Ascending aorta (tissue), 2 donors: Measurements from ENCODE around the gene QSOX2. TPM values are rescaled to one million over a fixed set of nuclear protein-coding genes. Genes with fewer than 3 reads are reported as not detected.

Source experiments
- DNase-seq, 2 donors: peaks; one replicate each; pipeline ENCODE4 v3.0.0-alpha.2; 2019; ENCODE audit warnings: low spot score in 2 of 2
- H3K27ac ChIP-seq, 2 donors: fragments of 200-600 bp; sonication (generic); one replicate each; pipeline ENCODE4 v1.5.1; 2016 to 2017; ENCODE audit warnings: mild to moderate bottlenecking in 1 of 2
- H3K27me3 ChIP-seq: fragments of 200-600 bp; sonication (generic); one replicate; pipeline ENCODE4 v1.5.1; 2017
- H3K36me3 ChIP-seq, 2 donors: fragments of 200-600 bp; sonication (generic); one replicate each; pipeline ENCODE4 v1.5.1; 2016
- H3K4me1 ChIP-seq, 2 donors: fragments of 200-600 bp; sonication (generic); one replicate each; pipeline ENCODE4 v1.5.1; 2016 to 2017; ENCODE audit warnings: mild to moderate bottlenecking in 1 of 2
- H3K4me3 ChIP-seq, 2 donors: fragments of 200-600 bp; sonication (generic); one replicate each; pipeline ENCODE4 v1.5.1; 2016 to 2017; ENCODE audit warnings: mild to moderate bottlenecking in 1 of 2
- H3K9me3 ChIP-seq, 2 donors: fragments of 200-600 bp; sonication (generic); one replicate each; pipeline ENCODE4 v1.5.1; 2016
- intact Hi-C: fragments of 100-400 bp; cut with DNase I; formaldehyde crosslinking; loops from one replicate; pipeline ENCODE4 v1.15.1; 2023
- total RNA-seq: library from RNA; depleted of rRNA; stranded (reverse); fragments of >200 nt; gene quantifications from one replicate; pipeline ENCODE4 v1.1.0, GENCODE V29; 2016
- TF ChIP-seq, protein P1 (sequence below), 3 experiments: fragments of 200-600 bp in 2 of 3; fragments of 450-650 bp in 1 of 3; sonication (generic) in 2 of 3; IDR thresholded peaks; one replicate each; pipeline ENCODE4 v1.5.1; 2016 to 2019; ENCODE audit warnings: antibody characterized with exemption in 3 of 3, mild to moderate bottlenecking in 1 of 3, moderate library complexity in 1 of 3

The QSOX2 gene
- total RNA-seq, 1 donor from 2014 or later, result 3.7 TPM

DNA sequence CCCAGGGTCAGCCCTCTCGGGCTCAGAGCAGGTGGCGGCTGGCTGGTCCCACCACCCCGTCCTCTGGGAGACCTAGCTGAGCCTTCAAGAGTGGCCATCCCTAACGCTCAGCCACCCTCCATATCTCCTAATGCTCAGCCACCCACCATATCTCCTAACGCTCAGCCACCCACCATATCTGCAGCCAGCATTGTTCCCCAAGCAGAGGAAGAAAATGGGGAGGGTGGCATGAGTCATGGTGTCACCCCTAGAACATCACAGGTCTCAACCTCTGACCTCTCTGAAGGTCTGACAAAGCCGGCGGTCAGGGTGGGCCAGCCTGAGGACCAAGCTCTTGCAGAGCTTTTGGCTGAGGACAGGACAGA is 55.4 kb downstream of the QSOX2 start:
- no peaks in the 10 kb centered on the region for H3K4me1 ChIP-seq
- TF ChIP-seq, protein P1, sequence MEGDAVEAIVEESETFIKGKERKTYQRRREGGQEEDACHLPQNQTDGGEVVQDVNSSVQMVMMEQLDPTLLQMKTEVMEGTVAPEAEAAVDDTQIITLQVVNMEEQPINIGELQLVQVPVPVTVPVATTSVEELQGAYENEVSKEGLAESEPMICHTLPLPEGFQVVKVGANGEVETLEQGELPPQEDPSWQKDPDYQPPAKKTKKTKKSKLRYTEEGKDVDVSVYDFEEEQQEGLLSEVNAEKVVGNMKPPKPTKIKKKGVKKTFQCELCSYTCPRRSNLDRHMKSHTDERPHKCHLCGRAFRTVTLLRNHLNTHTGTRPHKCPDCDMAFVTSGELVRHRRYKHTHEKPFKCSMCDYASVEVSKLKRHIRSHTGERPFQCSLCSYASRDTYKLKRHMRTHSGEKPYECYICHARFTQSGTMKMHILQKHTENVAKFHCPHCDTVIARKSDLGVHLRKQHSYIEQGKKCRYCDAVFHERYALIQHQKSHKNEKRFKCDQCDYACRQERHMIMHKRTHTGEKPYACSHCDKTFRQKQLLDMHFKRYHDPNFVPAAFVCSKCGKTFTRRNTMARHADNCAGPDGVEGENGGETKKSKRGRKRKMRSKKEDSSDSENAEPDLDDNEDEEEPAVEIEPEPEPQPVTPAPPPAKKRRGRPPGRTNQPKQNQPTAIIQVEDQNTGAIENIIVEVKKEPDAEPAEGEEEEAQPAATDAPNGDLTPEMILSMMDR (IDR thresholded peaks at IDR 0.05), result no peak
- H3K9me3 ChIP-seq, result no peaks in the 10 kb centered on the region
- peaks cover 21% of the 10 kb centered on the region for H3K27me3 ChIP-seq
- no peak for DNase-seq
- intact Hi-C loops, result no loop called here
- no peak overlapping the region for H3K27ac ChIP-seq
- H3K4me3 ChIP-seq, result no peak overlapping the region
- no peaks in the 10 kb centered on the region for H3K36me3 ChIP-seq

DNA sequence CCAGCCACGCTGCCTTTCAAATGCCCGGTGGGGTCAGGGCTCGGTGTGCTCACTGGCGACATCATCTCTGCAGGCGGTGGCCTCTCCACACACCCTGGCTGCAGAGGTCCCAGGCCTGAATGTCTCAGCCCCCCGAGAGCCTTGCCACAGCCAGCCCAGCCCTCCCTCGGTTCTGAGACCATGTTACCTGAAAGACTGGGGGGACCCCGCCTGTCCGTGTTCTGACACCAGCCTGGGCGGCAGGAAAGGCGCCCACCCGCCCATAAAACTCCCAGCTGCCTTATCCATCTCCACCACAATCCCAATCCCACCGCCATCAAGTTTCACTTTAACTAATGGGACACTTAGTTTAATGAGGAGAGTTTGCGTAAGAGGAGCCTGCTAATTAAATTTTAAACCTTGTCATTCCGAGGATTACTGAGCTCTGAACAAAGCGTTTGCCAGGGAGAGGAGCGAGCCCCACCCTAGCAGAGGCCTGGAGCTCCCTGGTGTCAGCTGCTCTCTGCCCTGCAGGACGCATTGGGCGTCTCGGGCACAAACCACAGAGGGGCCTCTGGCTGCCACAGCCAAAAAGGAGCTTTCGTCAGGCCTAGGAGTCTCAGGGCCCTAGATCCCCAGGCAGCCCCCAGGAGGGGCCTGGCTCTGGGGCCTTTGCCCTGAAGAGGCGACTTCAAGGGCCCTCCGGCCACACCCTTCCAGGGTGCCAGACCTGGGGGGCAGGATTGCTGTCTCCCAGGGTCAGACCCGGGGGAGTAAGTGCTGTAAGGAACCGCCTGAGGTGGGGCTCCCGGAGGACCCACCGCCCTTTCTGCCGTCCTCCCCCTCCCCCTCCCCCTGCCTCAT is 56.0 kb downstream of the QSOX2 start:
- Histone ChIP-seq H3K27me3 (peaks cover 19% of the 10 kb centered on the region), H3K4me3 (no peak overlapping the region), H3K4me1 (no peaks in the 10 kb centered on the region), H3K36me3 (no peaks in the 10 kb centered on the region), H3K9me3 (no peaks in the 10 kb centered on the region), H3K27ac (no peak overlapping the region)
- TF ChIP-seq, protein P1 (IDR thresholded peaks at IDR 0.05), result no peak
- intact Hi-C loops, result no loop called here
- DNase-seq, result no peak

DNA sequence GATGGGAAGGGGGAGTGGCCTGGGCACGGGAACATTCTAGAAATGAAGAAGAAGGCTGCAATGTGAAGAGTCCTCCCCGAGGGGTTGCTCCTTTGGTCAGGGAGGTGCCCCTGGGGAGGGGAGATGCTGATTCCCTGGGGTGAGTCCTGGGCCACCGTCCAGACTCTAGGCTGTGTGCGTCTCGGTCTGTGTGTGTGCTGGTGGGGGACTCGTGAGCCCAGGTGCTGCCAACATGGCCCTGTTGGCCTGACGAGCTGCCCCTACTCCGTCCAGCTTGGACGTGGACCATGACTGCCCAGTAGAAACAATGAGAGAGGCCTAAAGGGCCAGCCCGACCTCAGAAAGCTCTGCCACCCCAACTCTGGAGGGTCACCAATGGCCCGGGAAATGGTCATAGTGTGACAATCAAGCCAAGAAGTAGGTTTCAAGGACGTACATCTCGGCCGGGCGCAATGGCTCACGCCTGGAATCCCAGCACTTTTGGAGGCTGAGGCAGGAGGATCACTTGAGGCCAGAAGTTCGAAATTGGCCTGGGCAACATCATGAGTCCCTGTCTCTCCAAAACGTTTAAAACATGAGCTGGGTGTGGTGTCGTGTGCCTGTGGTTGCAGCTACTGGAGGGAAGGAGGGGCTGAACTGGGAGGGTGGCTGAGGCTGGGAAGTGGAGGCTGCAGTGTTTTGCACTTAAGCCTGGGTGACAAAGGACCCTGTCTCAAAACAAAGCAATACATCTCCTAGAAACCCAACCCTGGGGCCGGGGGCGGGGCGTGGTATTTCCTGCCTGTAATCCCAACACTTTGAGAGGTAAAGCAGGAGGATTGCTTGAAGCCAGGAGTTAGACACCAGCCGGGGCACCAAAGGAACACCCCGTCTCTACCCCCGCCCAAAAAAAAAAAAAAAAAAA is 57.7 kb downstream of the QSOX2 start:
- Histone ChIP-seq H3K9me3 (no peaks in the 10 kb centered on the region), H3K36me3 (no peaks in the 10 kb centered on the region), H3K27ac (no peak overlapping the region), H3K4me3 (no peak overlapping the region), H3K27me3 (peaks cover 8% of the 10 kb centered on the region), H3K4me1 (no peaks in the 10 kb centered on the region)
- intact Hi-C loops, result no loop called here
- TF ChIP-seq, protein P1 (IDR thresholded peaks at IDR 0.05), result no peak
- no peak for DNase-seq

DNA sequence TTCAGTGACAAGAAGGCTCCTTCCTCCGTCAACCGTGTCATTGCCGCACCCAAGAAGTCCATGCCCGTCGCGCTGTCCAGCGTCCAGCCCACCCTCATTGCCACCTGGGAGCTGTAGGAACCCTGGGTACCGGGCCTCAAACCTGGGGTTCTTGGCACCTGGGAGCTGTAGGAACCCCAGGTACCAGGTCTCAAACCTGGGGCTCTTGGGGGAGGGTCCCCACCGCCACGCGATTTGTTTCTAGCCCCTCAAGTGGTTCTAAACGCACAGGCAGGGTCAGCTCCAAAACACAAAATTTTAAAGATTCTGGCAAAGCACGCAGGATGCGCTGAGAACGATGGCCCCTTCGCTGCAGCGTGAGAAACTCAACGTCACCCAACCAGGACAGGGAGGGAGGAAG is 58.4 kb downstream of the QSOX2 start:
- TF ChIP-seq, protein P1 (IDR thresholded peaks at IDR 0.05), result no peak
- H3K36me3 ChIP-seq, result no peaks in the 10 kb centered on the region
- no peak for DNase-seq
- H3K27ac ChIP-seq, result no peak overlapping the region
- no peaks in the 10 kb centered on the region for H3K9me3 ChIP-seq
- H3K27me3 ChIP-seq, result peaks cover under 1% of the 10 kb centered on the region
- H3K4me3 ChIP-seq, result no peak overlapping the region
- intact Hi-C loops, result no loop called here
- no peaks in the 10 kb centered on the region for H3K4me1 ChIP-seq

DNA sequence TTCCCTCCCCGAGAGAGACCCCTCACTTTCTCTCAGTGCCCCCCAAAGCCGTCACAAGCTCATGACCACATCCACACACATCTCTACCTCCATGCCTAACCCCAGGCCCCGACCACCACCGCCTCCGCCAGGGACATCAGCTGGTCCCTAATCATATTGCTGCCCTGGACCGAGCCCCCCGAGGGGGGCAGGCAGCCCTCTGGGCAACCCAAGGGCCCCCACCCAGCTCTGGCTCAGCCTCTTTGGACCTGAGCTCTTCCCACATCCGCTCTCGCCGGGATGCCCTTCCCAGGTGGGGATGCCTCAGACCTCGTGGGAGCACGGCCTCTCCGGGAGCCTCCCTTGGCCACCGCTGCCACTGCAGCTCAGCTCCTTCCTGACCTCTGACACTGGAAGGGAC is 59.2 kb downstream of the QSOX2 start:
- no peaks in the 10 kb centered on the region for H3K4me1 ChIP-seq
- no peaks in the 10 kb centered on the region for H3K9me3 ChIP-seq
- no peak for DNase-seq
- no peaks in the 10 kb centered on the region for H3K27me3 ChIP-seq
- intact Hi-C loops, result no loop called here
- H3K27ac ChIP-seq, result no peak overlapping the region
- TF ChIP-seq, protein P1 (IDR thresholded peaks at IDR 0.05), result no peak
- H3K4me3 ChIP-seq, result no peak overlapping the region
- no peaks in the 10 kb centered on the region for H3K36me3 ChIP-seq
